Erythroblast (primary cell): ENCODE data around the gene SYNJ2.

Source experiments
- GATA1 ChIP-seq: IDR thresholded peaks from 2 replicates; pipeline ENCODE4 v1.6.1; 2011; ENCODE audit warnings: low read depth, mild to moderate bottlenecking, control low read depth, low read length, moderate library complexity
- POLR2A ChIP-seq: IDR thresholded peaks from 2 replicates; pipeline ENCODE4 v1.6.1; 2011; ENCODE audit warnings: mild to moderate bottlenecking, low read length

DNA sequence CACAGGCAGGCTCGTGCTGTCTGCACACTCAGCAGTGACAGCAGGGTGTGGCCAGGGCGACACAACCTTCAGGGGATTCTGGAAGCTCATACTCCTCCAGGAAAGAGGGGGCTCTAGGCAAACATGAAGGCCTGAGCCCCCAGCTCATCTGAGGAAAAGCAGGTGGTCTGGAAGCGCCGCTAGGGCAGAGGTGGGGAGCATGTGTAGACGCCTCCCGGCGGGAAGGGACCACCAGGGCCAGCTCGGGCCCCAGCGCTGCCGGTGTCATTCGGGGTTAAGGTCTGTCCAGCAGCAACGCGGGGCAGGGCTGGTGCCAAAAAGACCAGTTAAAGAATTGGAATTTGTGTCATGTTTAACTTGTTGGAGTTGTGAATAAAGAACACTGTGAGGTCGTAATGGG is 39.3 kb upstream of the SYNJ2 start:
- no peak for TF ChIP-seq POLR2A
- no peak for TF ChIP-seq GATA1
